Liver (tissue), 3 donors: ENCODE results near the gene SERP2.

Source experiments
- CTCF ChIP-seq: fragments of 150-350 bp; IDR thresholded peaks from 2 replicates; pipeline ENCODE4 v1.5.1; 2017; ENCODE audit warnings: improper control_type of control experiment, low read depth, low read length; ENCODE audit not compliant: missing input control
- TAF1 ChIP-seq: conservative IDR thresholded peaks from 2 replicates; pipeline ENCODE4 v1.6.1; 2016; ENCODE audit warnings: antibody characterized with exemption, mild to moderate bottlenecking
- TF ChIP-seq, protein P1 (sequence below): IDR thresholded peaks from 2 replicates; pipeline ENCODE4 v1.6.1; 2016; ENCODE audit warnings: antibody characterized with exemption
- donor health status: healthy.
- donor health status: healthy.

DNA sequence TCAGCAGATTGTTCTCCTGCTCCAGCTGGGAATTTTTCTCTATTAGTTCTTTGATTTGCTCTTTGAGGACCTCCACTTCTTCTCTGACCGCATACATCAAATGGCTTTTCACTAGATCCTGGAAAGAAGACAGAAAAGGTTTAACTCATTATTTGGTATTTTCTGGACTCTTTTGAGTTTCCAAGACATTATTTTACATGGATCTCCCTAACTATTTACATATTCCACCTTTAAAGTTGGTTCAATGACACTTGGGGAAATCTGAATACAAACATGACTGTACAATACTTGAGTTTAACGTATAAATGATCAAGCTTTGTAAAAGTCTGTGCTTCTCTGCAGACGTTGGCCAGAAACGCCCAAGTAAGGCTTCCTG lies 61.1 kb downstream of the SERP2 start:
- TF ChIP-seq CTCF (no peak), TAF1 (no peak)
- TF ChIP-seq, protein P1, sequence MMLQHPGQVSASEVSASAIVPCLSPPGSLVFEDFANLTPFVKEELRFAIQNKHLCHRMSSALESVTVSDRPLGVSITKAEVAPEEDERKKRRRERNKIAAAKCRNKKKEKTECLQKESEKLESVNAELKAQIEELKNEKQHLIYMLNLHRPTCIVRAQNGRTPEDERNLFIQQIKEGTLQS = no peak
